ENCODE measurements around the gene ADAMTS6.

Gene ADAMTS6

DNA sequence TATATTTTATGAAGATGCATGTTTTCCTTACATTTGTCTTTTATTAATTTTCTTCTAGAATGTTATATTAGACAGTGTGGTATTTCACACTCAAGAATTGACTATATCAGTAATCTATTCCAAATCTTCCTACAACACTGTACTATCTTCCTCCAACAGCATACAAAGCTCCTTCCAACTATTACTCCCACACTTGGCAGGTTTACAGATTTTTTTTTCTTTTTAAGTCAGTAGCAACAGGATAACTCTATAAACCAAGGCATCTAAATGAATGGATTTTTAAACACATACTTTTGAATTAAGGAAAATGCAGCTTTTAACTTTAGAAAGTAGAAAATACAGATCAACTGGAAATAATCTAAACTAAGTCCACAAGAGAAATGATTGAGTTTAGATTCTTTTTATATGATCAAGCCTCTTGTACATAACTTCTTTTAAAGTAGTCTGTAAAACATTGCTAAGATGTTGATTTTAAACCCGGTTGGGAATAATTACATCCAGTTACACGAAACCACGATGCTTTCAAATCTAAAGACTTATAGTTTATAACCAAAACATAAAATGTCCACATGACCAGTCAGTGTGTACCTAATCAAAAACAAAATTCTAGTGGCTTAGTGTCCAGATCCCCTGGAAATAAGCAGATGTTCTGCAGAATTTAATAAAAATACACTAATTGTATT, 281.6 kb downstream of the ADAMTS6 start (continued):
- no peak for TF ChIP-seq ZSCAN16 (tag by site-specific recombination; IDR thresholded peaks at IDR 0.05)

GRCh38 chr5:65198456-65199120, 283.1 kb downstream of the ADAMTS6 start:
- ChIA-PET POLR2A (interaction anchor here (1.0 kb wide), 1 partner anchor 161 kb away, joined by 4 read pairs; no protein-coding TSS in a partner anchor), CTCF (interaction anchor here (0.7 kb wide), 1 partner anchor 87 kb away, joined by 3 read pairs; no protein-coding TSS in a partner anchor)
- no peak overlapping the region for H3K4me3 ChIP-seq (ENCODE audit: low read depth, low read length)
- no peaks in the 10 kb centered on the region for H3K36me3 ChIP-seq (ENCODE audit: control insufficient read depth in 2 of 2, insufficient read depth in 1 of 2, low read length in 2 of 2)
- H3K9me3 ChIP-seq (ENCODE audit: control insufficient read depth, insufficient read depth, low read depth, low read length): no peaks in the 10 kb centered on the region
- H3K27ac ChIP-seq (ENCODE audit: extremely low read depth, low read depth, low read length): no peak overlapping the region
- no peak for TF ChIP-seq ZNF292 (tag by site-specific recombination; IDR thresholded peaks at IDR 0.05; ENCODE audit: borderline replicate concordance, low read depth)
- no peak for TF ChIP-seq ZNF112 (tag by site-specific recombination; IDR thresholded peaks at IDR 0.05)
- no peak for TF ChIP-seq ZNF544 (tag by site-specific recombination; IDR thresholded peaks at IDR 0.05)
- TF ChIP-seq ZNF600 (tag by site-specific recombination; IDR thresholded peaks at IDR 0.05): no peak
- no peak for TF ChIP-seq ZNF24 (tag by site-specific recombination; IDR thresholded peaks at IDR 0.05)
- no peak for TF ChIP-seq KLF16 (tag by site-specific recombination; IDR thresholded peaks at IDR 0.05)
- no peak for TF ChIP-seq ZNF677 (tag by site-specific recombination; IDR thresholded peaks at IDR 0.05)
- TF ChIP-seq ZNF350 (tag by site-specific recombination; IDR thresholded peaks at IDR 0.05): no peak
- TF ChIP-seq ZBTB8A (tag by site-specific recombination; IDR thresholded peaks at IDR 0.05): no peak
- TF ChIP-seq ZNF19 (tag by site-specific recombination; IDR thresholded peaks at IDR 0.05; ENCODE audit: low read depth): no peak
- no peak for TF ChIP-seq ZNF394 (tag by site-specific recombination; IDR thresholded peaks at IDR 0.05; ENCODE audit: borderline replicate concordance)
- no peak for TF ChIP-seq MZF1 (tag by site-specific recombination; IDR thresholded peaks at IDR 0.05; ENCODE audit: borderline replicate concordance)
- no peak for TF ChIP-seq ZNF138 (tag by site-specific recombination; IDR thresholded peaks at IDR 0.05; ENCODE audit: borderline replicate concordance)
- TF ChIP-seq, protein P1, sequence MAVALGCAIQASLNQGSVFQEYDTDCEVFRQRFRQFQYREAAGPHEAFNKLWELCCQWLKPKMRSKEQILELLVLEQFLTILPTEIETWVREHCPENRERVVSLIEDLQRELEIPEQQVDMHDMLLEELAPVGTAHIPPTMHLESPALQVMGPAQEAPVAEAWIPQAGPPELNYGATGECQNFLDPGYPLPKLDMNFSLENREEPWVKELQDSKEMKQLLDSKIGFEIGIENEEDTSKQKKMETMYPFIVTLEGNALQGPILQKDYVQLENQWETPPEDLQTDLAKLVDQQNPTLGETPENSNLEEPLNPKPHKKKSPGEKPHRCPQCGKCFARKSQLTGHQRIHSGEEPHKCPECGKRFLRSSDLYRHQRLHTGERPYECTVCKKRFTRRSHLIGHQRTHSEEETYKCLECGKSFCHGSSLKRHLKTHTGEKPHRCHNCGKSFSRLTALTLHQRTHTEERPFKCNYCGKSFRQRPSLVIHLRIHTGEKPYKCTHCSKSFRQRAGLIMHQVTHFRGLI (tag by site-specific recombination; IDR thresholded peaks at IDR 0.05): no peak
- TF ChIP-seq GLI2 (tag by site-specific recombination; IDR thresholded peaks at IDR 0.05; ENCODE audit: borderline replicate concordance, low read depth): no peak
- TF ChIP-seq, protein P2, sequence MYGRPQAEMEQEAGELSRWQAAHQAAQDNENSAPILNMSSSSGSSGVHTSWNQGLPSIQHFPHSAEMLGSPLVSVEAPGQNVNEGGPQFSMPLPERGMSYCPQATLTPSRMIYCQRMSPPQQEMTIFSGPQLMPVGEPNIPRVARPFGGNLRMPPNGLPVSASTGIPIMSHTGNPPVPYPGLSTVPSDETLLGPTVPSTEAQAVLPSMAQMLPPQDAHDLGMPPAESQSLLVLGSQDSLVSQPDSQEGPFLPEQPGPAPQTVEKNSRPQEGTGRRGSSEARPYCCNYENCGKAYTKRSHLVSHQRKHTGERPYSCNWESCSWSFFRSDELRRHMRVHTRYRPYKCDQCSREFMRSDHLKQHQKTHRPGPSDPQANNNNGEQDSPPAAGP (tag by site-specific recombination; IDR thresholded peaks at IDR 0.05): no peak
- no peak for TF ChIP-seq TCF7L2 (IDR thresholded peaks at IDR 0.05; ENCODE audit: borderline replicate concordance, low read depth, low read length)
- TF ChIP-seq ZNF248 (tag by site-specific recombination; IDR thresholded peaks at IDR 0.05): no peak
- peaks cover 4% of the 10 kb centered on the region for H3K4me1 ChIP-seq (ENCODE audit: control insufficient read depth, insufficient read depth, low read length)

Data from HEK293 (cell line).